Smooth muscle cell (in vitro differentiated cells): ENCODE results near the gene FAM83F. TPM values are rescaled to one million over a fixed set of nuclear protein-coding genes. Genes with fewer than 3 reads are reported as not detected.

Source experiments
- DNase-seq: peaks from one replicate; lab custom pipeline; 2025; ENCODE audit not compliant: unreplicated experiment; lab: John Stamatoyannopoulos, UW
- H2AFZ ChIP-seq: fragments of 200-600 bp; sonication (generic); 2 replicates; pipeline ENCODE4 v1.6.0; 2016; ENCODE audit warnings: antibody characterized with exemption, low read depth, mild to moderate bottlenecking
- H3F3A ChIP-seq: fragments of 200-600 bp; sonication (generic); 2 replicates; pipeline ENCODE4 v1.6.0; 2017; ENCODE audit warnings: antibody characterized with exemption, low read depth
- H3K27ac ChIP-seq: fragments of 200-600 bp; sonication (generic); 2 replicates; pipeline ENCODE4 v1.5.1; 2016; ENCODE audit warnings: low read depth, mild to moderate bottlenecking
- H3K27me3 ChIP-seq: fragments of 200-600 bp; sonication (generic); 2 replicates; pipeline ENCODE4 v1.6.1; 2016; ENCODE audit warnings: low read depth, mild to moderate bottlenecking
- H3K36me3 ChIP-seq: fragments of 200-600 bp; sonication (generic); 2 replicates; pipeline ENCODE4 v1.5.1; 2016; ENCODE audit warnings: low read depth
- H3K4me1 ChIP-seq: fragments of 200-600 bp; sonication (generic); 2 replicates; pipeline ENCODE4 v1.5.1; 2016; ENCODE audit warnings: low read depth
- H3K4me2 ChIP-seq: fragments of 200-600 bp; sonication (generic); 2 replicates; pipeline ENCODE4 v1.6.0; 2016; ENCODE audit warnings: mild to moderate bottlenecking
- H3K4me3 ChIP-seq: fragments of 200-600 bp; sonication (generic); 2 replicates; pipeline ENCODE4 v1.5.1; 2016; ENCODE audit warnings: mild to moderate bottlenecking
- H3K79me2 ChIP-seq: fragments of 200-600 bp; sonication (generic); 2 replicates; pipeline ENCODE4 v1.6.0; 2016; ENCODE audit warnings: low read depth, mild to moderate bottlenecking
- H3K9ac ChIP-seq: fragments of 200-600 bp; sonication (generic); 2 replicates; pipeline ENCODE4 v1.6.0; 2016; ENCODE audit warnings: low read depth
- H3K9me3 ChIP-seq: fragments of 200-600 bp; sonication (generic); replicated peaks from 2 replicates; pipeline ENCODE4 v1.5.1; 2016; ENCODE audit warnings: low read depth
- H4K20me1 ChIP-seq: fragments of 200-600 bp; sonication (generic); 2 replicates; pipeline ENCODE4 v1.6.0; 2016; ENCODE audit warnings: low read depth
- CTCF ChIP-seq: fragments of 200-600 bp; sonication (generic); IDR thresholded peaks from 2 replicates; pipeline ENCODE4 v1.5.1; 2017; ENCODE audit warnings: borderline replicate concordance, mild to moderate bottlenecking, antibody characterized with exemption; ENCODE audit not compliant: insufficient read depth, poor library complexity, severe bottlenecking
- WGBS: methylation state at CpG from one replicate; pipeline ENCODE4 v1.1.7; 2016; ENCODE audit warnings: low lambda C conversion rate; 5-methylcytosine and 5-hydroxymethylcytosine counted together
- polyA plus RNA-seq: library from polyadenylated mRNA; unstranded; fragments of >200 nt; fragmentation: Nextera tagmentation; extraction: Ambion mirVana; gene quantifications from 2 replicates; pipeline ENCODE4 v1.2.1, GENCODE V29; 2016
- total RNA-seq: library from RNA; depleted of rRNA; stranded (reverse); fragments of >200 nt; gene quantifications from 2 replicates; pipeline ENCODE4 v1.2.3, GENCODE V29; 2014

The FAM83F gene
- total and polyA plus RNA-seq, 2 experiments from 2014 or later, result 1.4 to 1.6 TPM

GRCh38 chr22:39960791-39961746 is 33.7 kb upstream of the FAM83F start:
- Histone ChIP-seq H3F3A (peaks cover 14% of the 10 kb centered on the region), H2AFZ (no peak overlapping the region), H3K4me3 (no peak overlapping the region), H3K27me3 (no peaks in the 10 kb centered on the region), H3K27ac (peak overlapping the region; percentile 92), H3K4me2 (peak overlapping the region; percentile 5), H4K20me1 (no peaks in the 10 kb centered on the region), H3K9me3 (no peaks in the 10 kb centered on the region), H3K9ac (peak overlapping the region; percentile 50), H3K4me1 (peaks cover 8% of the 10 kb centered on the region), H3K36me3 (no peaks in the 10 kb centered on the region), H3K79me2 (no peaks in the 10 kb centered on the region)
- no peak for TF ChIP-seq CTCF
- WGBS, result 42% methylated on average over 13 of the region's 13 CpGs
- no peak for DNase-seq

GRCh38 chr22:39962071-39962470 is 32.7 kb upstream of the FAM83F start:
- WGBS, result 65% methylated on average over 9 of the region's 9 CpGs
- no peak for TF ChIP-seq CTCF
- H3K27ac ChIP-seq, result peak overlapping the region; percentile 92

GRCh38 chr22:39965748-39966147 is 29.0 kb upstream of the FAM83F start:
- Histone ChIP-seq H3K79me2 (no peaks in the 10 kb centered on the region), H3F3A (peaks cover 4% of the 10 kb centered on the region), H3K4me2 (no peak overlapping the region), H3K4me1 (peaks cover 13% of the 10 kb centered on the region), H3K27me3 (no peaks in the 10 kb centered on the region), H3K27ac (no peak overlapping the region), H2AFZ (no peak overlapping the region), H3K36me3 (no peaks in the 10 kb centered on the region), H4K20me1 (no peaks in the 10 kb centered on the region), H3K9ac (no peak overlapping the region), H3K9me3 (no peaks in the 10 kb centered on the region), H3K4me3 (no peak overlapping the region)
- 90% methylated on average over 5 of the region's 5 CpGs for WGBS
- TF ChIP-seq CTCF, result no peak
- no peak for DNase-seq

More at GRCh38 chr22:39962071-39962470, 32.7 kb upstream of the FAM83F start:
- Histone ChIP-seq H3K27me3 (no peaks in the 10 kb centered on the region), H3F3A (peaks cover 14% of the 10 kb centered on the region), H2AFZ (no peak overlapping the region), H4K20me1 (no peaks in the 10 kb centered on the region), H3K4me1 (peaks cover 8% of the 10 kb centered on the region), H3K79me2 (no peaks in the 10 kb centered on the region), H3K4me2 (peak overlapping the region; percentile 5), H3K4me3 (no peak overlapping the region), H3K9me3 (no peaks in the 10 kb centered on the region), H3K9ac (no peak overlapping the region), H3K36me3 (no peaks in the 10 kb centered on the region)
- no peak for DNase-seq
